Breast epithelium (tissue), 3 donors: ENCODE data around the gene RCSD1.

Source experiments
- CTCF ChIP-seq, 3 donors: fragments of 450-650 bp; IDR thresholded peaks; one replicate each; pipeline ENCODE4 v1.5.1; 2016 to 2017; ENCODE audit warnings: antibody characterized with exemption in 3 of 3, mild to moderate bottlenecking in 3 of 3, moderate library complexity in 3 of 3
- POLR2A ChIP-seq: fragments of 450-650 bp; IDR thresholded peaks from one replicate; pipeline ENCODE4 v1.6.1; 2016; ENCODE audit warnings: antibody characterized with exemption, mild to moderate bottlenecking, moderate library complexity

GRCh38 chr1:167722870-167723251, 92.8 kb downstream of the RCSD1 start:
- no peak for TF ChIP-seq CTCF (IDR thresholded peaks at IDR 0.05)
- no peak for TF ChIP-seq POLR2A
